HG03354 (cell line): ENCODE measurements around the gene PCDHGA12.
"Not testable (repeated sequence)": the region's sequence is repeated elsewhere in the genome, so short reads cannot be mapped to it uniquely, and the experiment has no call there.

ENCODE experiments used
- ATAC-seq: cut with Tn5 transposase; IDR thresholded peaks from one replicate; pipeline ENCODE4 v1.9.1; 2021; ENCODE audit warnings: mild to moderate bottlenecking; ENCODE audit not compliant: unreplicated experiment, poor library complexity, severe bottlenecking

Gene PCDHGA12

DNA sequence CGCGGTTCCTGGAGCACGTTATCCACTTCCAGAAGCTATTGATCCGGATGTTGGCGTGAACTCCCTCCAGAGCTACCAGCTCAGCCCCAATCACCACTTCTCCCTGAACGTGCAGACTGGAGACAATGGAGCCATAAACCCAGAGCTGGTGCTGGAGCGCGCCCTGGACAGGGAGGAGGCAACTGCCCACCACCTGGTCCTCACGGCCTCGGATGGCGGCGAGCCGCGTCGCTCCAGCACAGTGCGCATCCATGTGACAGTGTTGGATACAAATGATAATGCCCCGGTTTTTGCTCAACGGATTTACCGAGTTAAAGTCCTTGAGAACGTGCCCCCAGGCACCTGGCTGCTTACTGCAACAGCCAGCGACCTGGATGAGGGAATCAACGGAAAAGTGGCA, 26.9 kb upstream of the PCDHGA12 start:
- no peak for ATAC-seq

- peak; percentile 81 for ATAC-seq
These were observed 22.4 kb upstream of the PCDHGA12 start, which contains the start of gene PCDHGB6 for GRCh38 chr5:141407790-141408505. PCDHGB6 (plus strand) TSS chr5:141408021; CDS start chr5:141408203, 182 bp downstream.

- no peak for ATAC-seq
These were observed 20.6 kb upstream of the PCDHGA12 start for GRCh38 chr5:141409598-141410306.

GRCh38 chr5:141411575-141411974, 18.7 kb upstream of the PCDHGA12 start:
- no peak for ATAC-seq

GRCh38 chr5:141412854-141413539, 17.3 kb upstream of the PCDHGA12 start, which contains the start of gene PCDHGA10:
PCDHGA10 (plus strand) TSS chr5:141412987; CDS start chr5:141413176, 189 bp downstream.
- peak; percentile 81 for ATAC-seq

DNA sequence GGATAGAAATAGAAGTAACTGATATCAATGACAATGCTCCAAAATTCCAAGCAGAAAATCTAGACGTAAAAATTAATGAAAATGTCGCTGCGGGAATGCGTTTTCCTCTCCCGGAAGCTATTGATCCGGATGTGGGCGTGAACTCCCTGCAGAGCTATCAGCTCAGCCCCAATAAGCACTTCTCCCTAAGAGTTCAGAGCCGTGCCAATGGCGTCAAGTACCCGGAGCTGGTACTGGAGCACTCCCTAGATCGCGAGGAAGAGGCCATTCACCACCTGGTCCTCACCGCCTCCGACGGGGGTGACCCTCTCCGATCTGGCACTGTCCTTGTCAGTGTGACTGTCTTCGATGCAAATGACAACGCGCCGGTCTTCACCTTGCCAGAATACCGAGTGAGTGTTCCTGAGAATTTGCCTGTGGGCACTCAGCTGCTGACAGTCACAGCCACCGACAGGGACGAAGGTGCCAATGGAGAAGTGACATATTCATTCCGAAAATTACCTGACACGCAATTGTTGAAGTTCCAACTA, 16.7 kb upstream of the PCDHGA12 start:
- ATAC-seq, result no peak

- not testable (repeated sequence) for ATAC-seq
These were observed 15.6 kb upstream of the PCDHGA12 start for GRCh38 chr5:141414548-141415274.

GRCh38 chr5:141415275-141415618, 15.1 kb upstream of the PCDHGA12 start:
- not testable (repeated sequence) for ATAC-seq

- ATAC-seq, result peak; percentile 79
These were observed 12.7 kb upstream of the PCDHGA12 start, which contains the start of gene PCDHGB7 for GRCh38 chr5:141417494-141418172. PCDHGB7 (plus strand) TSS chr5:141417677; CDS start chr5:141417860, 183 bp downstream.

GRCh38 chr5:141419074-141419880, 11.0 kb upstream of the PCDHGA12 start:
- no peak for ATAC-seq

- peak; percentile 53 for ATAC-seq
These were observed 9.3 kb upstream of the PCDHGA12 start, which contains the start of gene PCDHGA11 for GRCh38 chr5:141420855-141421488. PCDHGA11 (plus strand) TSS chr5:141421051; CDS start chr5:141421228, 177 bp downstream.

DNA sequence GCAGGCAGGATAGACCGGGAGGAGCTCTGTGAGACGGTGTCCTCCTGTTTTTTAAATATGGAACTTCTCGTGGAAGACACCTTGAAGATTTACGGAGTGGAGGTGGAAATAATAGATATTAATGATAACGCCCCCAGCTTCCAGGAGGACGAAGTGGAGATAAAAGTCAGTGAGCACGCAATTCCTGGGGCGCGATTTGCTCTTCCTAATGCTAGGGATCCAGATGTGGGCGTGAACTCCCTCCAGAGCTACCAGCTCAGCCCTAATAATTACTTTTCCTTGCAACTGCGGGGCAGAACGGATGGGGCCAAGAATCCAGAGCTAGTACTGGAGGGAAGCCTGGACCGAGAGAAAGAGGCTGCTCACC, 8.8 kb upstream of the PCDHGA12 start:
- ATAC-seq, result no peak

DNA sequence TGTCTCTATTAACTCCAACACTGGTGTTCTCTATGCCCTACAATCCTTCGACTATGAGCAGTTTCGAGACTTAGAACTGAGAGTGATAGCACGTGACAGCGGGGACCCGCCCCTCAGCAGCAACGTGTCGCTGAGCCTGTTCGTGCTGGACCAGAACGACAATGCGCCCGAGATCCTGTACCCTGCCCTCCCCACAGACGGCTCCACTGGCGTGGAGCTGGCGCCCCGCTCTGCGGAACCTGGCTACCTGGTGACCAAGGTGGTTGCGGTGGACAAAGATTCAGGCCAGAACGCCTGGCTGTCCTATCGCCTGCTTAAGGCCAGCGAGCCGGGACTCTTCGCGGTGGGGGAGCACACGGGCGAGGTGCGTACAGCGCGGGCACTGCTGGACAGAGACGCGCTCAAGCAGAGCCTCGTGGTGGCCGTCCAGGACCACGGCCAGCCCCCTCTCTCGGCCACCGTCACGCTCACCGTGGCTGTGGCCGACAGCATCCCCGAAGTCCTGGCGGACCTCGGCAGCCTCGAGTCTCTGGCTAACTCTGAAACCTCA, 7.5 kb upstream of the PCDHGA12 start:
- ATAC-seq, result no peak

GRCh38 chr5:141427783-141428426, 2.4 kb upstream of the PCDHGA12 start:
- no peak for ATAC-seq

DNA sequence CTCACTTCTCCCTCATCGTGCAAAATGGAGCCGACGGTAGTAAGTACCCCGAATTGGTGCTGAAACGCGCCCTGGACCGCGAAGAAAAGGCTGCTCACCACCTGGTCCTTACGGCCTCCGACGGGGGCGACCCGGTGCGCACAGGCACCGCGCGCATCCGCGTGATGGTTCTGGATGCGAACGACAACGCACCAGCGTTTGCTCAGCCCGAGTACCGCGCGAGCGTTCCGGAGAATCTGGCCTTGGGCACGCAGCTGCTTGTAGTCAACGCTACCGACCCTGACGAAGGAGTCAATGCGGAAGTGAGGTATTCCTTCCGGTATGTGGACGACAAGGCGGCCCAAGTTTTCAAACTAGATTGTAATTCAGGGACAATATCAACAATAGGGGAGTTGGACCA, 979 bp downstream of the PCDHGA12 start:
- peak; percentile 55 for ATAC-seq

- ATAC-seq, result not testable (repeated sequence)
These were observed 2.0 kb downstream of the PCDHGA12 start for GRCh38 chr5:141432308-141432707.

- not testable (repeated sequence) for ATAC-seq
These were observed 2.4 kb downstream of the PCDHGA12 start for GRCh38 chr5:141432726-141433125.
